SW 1271 (cell line): ENCODE results near the gene SLC25A45.
"Not testable (repeated sequence)": the region's sequence is repeated elsewhere in the genome, so short reads cannot be mapped to it uniquely, and the experiment has no call there.

Experiments
- DNase-seq, 2 experiments: peaks; one replicate each; lab custom pipeline; 2025; lab: John Stamatoyannopoulos, UW

Gene SLC25A45

GRCh38 chr11:65421794-65422632, 39.6 kb upstream of the SLC25A45 start:
- peak in 1 of 2 experiments; percentile 90 for DNase-seq

- DNase-seq: peak in 1 of 2 experiments; percentile 74
Measured at GRCh38 chr11:65420979-65421793, 38.7 kb upstream of the SLC25A45 start.

GRCh38 chr11:65420506-65420905, 38.1 kb upstream of the SLC25A45 start:
- DNase-seq: no peak

GRCh38 chr11:65419772-65420481, 37.5 kb upstream of the SLC25A45 start:
- peak in 1 of 2 experiments; percentile 53 for DNase-seq

DNA sequence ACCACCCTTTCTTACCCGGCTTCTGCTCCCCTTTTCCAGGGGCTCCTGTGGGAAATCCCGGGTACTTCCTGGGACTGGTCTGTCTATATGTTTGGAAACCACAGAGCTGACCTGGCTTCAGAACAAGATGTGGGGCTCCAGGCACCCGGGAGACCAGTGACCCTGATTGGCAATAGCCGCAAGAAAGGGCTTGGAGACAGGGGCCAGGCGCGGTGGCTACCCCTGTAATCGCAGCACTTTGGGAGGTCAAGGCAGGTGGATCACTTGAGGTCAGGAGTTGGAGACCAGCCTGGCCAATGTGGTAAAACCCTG, 37.0 kb upstream of the SLC25A45 start:
- DNase-seq: no peak

- DNase-seq: peak; percentile 90 to 98
Measured at GRCh38 chr11:65418681-65419459, 36.4 kb upstream of the SLC25A45 start.

DNA sequence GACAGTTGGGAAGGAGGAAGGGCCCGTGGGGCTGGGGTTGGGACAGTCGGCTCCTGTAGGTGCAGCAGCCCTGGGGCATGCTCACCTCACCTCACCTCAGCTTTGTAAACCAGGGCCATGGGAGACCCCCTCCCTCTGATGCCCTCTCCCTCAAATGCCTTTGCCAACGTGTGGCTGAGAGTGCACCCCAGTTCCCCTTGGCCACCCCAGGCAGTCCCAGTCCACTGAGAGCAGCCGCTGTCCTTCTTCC, 35.9 kb upstream of the SLC25A45 start:
- DNase-seq: no peak

DNA sequence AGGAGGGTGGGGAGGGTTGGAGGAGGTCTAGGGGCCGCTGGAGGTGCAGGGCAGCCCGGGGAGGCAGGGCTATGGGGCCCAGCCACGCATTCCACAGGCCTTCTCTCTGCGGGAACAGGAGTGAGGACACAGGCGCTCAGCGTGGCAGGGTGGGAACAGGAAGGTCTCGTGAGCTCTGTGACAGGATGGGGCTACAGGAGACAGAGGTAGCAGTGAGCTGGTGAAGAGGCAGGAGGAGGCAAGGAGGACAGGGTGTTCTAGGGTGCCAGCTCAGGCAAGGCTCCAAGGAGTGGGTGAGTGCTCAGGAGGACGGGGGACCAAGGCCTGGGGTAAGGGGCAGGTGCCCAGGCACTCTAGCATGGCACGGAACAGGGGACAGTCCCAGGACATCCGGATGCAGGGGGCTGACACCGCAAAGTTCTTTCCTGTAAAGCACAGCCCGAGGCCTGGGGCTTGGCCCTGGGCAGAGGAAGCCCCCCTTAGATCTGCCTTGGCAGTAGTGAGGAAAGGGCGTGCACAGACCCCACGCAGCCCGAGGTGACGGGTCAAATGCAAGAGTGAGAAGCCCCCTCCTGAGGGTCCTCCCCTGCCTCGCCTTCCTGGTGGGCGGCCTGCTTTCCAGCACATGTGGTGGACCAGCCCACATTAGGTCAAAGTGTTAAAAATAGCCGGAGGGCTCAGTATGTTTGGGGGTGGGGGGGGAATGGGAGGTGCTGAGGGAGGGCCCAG, 35.4 kb upstream of the SLC25A45 start:
- DNase-seq: no peak

GRCh38 chr11:65416841-65417701, 34.6 kb upstream of the SLC25A45 start:
- DNase-seq: no peak

GRCh38 chr11:65416341-65416824, 33.9 kb upstream of the SLC25A45 start:
- DNase-seq: no peak

DNA sequence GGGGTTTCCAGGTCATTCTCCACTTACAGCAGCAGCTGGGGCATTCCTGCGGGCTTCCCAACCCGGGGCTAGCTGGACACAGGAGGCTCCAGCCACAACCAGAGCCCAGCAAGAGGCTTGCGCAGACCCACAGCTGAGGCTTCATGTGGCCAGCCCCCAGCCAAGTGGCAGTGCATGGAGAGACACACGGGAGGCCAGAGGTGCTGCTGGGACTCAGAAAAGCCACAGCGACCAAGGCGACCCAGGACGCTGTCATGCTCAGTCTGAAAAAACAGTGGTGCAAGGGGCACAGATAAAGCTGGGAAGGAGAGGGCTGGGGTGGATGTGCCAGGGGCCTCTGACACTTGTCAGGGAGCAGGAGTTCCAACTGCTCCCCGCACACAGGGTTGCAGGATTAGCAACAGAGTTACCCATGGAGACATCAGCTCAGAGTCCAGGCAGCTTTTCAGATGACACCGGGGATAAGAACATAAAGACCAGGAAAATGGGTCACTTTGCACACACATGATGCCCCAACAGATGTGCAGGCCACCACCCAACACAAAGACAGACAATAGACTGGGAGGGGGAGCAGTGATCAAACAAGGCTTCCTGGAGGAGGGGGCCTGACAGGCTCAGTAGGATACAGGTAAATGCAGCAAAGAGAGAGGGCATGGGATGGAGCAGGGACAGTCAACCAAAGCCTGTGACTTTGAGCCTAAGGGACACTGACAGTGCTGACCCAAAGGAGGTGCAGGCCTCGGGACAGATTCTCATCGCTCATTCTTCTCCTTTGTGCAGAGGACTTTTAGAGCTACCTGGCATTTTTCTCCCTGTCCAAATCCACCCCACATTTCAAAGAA, 33.3 kb upstream of the SLC25A45 start:
- no peak for DNase-seq

DNA sequence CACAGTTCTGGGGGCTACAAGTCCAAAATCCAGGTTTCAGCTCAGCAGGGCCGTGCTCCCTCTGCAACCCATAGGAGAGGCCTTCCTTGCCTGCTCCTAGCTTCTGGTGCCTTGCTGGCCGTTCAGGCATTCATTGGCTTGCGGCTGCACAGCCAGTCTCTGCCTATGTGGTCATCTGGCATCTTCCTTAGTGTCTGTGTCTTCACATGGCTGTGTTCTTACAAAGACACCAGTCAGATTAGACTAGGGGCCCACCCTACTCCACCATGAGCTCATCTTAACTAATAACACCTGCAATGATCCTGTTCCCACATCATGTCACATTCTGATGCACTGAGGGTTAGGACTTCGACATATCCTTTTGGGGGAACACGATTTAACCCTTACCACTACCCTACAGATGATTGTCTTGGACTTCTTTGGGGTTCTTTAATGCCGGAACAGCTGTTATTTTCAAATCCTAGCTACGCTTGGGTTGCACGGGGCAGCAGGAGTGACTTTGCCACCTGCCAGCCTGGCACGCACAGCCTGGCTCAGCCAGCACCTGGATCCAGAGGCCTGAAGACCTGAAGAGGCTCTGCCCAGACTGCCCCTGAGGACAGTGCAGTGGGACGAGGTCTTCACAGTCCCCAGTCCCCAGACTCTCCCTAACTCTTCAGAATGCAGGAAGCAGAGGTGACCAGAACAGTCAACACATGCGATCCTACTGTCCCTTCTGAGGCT, 32.5 kb upstream of the SLC25A45 start:
- no peak for DNase-seq

DNA sequence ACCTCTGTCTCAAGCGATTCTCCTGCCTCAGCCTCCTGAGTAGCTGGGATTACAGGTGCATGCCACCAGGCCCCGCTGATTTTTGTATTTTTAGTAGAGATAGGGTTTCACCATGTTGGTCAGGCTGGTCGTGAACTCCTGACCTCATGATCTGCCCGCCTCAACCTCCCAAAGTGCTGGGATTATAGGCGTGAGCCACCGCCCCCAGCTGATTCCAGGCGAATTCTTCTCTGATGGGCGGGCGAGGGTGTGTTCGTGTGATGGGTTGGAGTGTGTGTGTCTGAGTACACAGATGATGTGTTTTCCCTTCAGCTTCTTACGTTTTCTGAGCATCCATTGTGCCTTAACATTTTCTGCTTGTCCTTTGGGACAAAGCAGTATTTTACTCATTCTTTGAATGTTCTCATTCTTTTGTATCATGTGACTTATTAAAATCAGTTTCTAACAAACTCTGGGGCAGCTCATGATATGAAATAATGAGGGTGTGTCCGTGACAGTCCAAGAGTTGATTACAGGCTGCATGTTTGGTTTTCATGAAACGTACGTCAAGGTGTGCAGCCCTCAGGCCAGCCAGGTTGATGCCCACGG, 30.7 kb upstream of the SLC25A45 start:
- not testable (repeated sequence) for DNase-seq

DNA sequence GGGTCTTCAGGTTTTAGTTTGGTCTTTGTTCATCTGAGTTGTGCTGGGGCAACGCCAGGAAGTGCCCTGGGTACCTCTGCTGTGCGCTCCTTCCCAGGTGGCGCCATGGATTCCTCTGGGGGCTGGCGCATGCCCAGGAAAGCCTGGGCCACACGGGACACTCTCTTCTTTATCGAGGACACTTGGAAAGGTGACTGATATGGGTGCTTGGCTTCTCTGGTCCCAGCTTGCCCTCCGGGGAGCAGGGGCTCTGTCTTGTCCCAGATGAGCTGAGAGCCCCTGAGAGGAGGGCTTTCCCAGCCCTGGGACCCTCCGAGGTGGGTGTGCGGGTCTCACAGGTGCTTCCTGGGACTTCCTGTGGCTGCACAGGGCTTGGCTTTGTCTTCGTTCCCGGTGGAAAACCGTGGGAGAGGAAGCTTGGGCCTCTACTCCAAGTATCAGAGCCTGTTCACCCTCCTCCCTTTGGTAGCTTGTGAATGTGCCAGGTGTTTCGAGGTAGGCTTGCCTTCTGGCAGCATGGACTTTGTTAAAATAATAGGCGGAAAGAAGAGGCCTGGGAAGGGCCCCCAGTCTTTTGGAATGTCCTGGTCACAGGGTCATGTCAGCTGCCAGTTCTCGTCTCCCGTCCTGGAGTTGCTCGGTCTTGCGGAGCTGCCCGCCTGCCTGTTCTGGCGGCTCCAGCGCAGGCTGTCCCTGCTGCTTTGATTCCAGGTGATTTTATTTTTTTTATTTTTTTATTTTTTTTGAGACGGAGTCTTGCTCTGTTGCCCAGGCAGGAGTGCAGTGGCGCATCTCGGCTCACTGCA, 30.0 kb upstream of the SLC25A45 start:
- no peak for DNase-seq

GRCh38 chr11:65411681-65412070, 29.2 kb upstream of the SLC25A45 start:
- no peak for DNase-seq

DNA sequence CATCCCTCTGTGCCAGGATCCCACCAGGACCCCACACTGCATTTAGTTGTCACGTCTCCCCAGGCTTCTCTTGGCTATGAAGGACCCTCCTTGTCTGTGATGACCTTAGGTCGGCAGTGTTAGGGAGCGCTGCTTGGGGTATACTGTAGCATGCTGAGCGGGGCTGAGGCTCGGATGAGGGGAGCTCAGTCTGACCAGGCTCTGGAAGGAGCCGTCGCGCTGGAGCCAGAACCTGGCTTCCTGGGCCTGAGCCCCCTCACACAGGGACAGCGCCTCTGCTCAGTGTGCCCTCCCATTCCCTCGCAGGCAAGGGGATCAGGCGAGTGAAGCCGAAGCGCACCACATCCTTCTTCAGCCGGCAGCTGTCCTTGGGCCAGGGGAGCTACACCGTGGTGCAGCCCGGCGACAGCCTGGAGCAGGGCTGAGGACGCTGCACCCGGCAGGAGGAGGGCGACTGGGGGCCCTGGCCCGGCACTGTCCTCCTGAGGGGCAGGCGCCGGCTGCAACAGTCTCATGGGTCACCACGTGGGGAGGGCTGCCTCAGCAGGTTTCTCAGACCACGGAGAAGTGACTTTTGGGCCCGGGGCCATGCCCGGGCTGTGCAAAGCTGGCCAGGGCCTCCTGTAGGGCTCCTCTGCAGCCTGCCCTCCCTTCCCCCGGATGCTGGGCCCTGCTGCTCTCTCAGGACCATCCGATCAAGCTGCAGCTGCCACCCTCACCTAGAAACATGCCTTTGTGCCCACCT, 28.7 kb upstream of the SLC25A45 start:
- DNase-seq: no peak
